Measurements from ENCODE around the gene RNF8. TPM values are rescaled to one million over a fixed set of nuclear protein-coding genes. Genes with fewer than 3 reads are reported as not detected.

Gene RNF8
- total and polyA plus RNA-seq, 10 of the 15 experiments (the other 5 are each of a cell fraction or from before 2014, with no cell fraction given), result 7.8 to 30.2 (median 23.3) TPM

GRCh38 chr6:37340639-37340943 lies 13.2 kb upstream of the RNF8 start:
- no peaks in the 10 kb centered on the region for H3K9me3 ChIP-seq (replicated peaks; ENCODE audit: control insufficient read depth, insufficient read depth, low read length)
- ChIA-PET RAD21 (ENCODE audit: unreplicated experiment) (interaction anchor here (1.2 kb wide), 1 partner anchor 15 kb away, joined by 3 read pairs; no protein-coding TSS in a partner anchor), CTCF (interaction anchor here (0.7 to 0.8 kb wide), 2 partner anchors 15 to 20 kb away, joined by 3 to 4 read pairs; no protein-coding TSS in a partner anchor), POLR2A (no interaction called here), SMC1A (ENCODE audit: uncharacterized antibody, unreplicated experiment) (no interaction called here)
- H3K36me3 ChIP-seq (ENCODE audit: control insufficient read depth in 2 of 2, insufficient read depth in 2 of 2, low read length in 1 of 2), result no peaks in the 10 kb centered on the region
- in situ Hi-C loops (cut with MboI), result no loop called here
- intact Hi-C loops (cut with micrococcal nuclease; ENCODE audit: unreplicated experiment), result no loop called here
- H2AFZ ChIP-seq (ENCODE audit: control insufficient read depth, low read depth, low read length), result no peak overlapping the region
- no peak for TF ChIP-seq HDAC6 (IDR thresholded peaks at IDR 0.05; ENCODE audit: unreplicated experiment)
- H3K27ac ChIP-seq (ENCODE audit: control insufficient read depth, insufficient read depth), result no peak overlapping the region
- no TSS peak for BruUV-seq (replicated peaks)
- H3K27me3 ChIP-seq (replicated peaks in 1 of 2; ENCODE audit: control insufficient read depth in 2 of 2, insufficient read depth in 2 of 2, low read length in 1 of 2), result no peaks in the 10 kb centered on the region
- no peaks in the 10 kb centered on the region for H3K4me1 ChIP-seq (ENCODE audit: control insufficient read depth, insufficient read depth, low read length)
- no peak for ATAC-seq
- FAIRE-seq, result no peak
- no peak for DNase-seq (ENCODE audit: low read depth, low spot score)
- no peak overlapping the region for H3K4me3 ChIP-seq
- H3K4me2 ChIP-seq (ENCODE audit: control insufficient read depth, insufficient read depth), result no peak overlapping the region
- H3K79me2 ChIP-seq (ENCODE audit: control insufficient read depth, insufficient read depth, low read length), result no peaks in the 10 kb centered on the region
- H3K9ac ChIP-seq (ENCODE audit: control insufficient read depth, insufficient read depth, low read length), result no peak overlapping the region
- H4K20me1 ChIP-seq (ENCODE audit: control insufficient read depth, insufficient read depth), result no peaks in the 10 kb centered on the region
- 57% methylated on average over 4 of the region's 4 CpGs for WGBS (ENCODE audit: insufficient coverage, insufficient replicate concordance, low lambda C conversion rate, missing lambda C conversion rate)

- Histone ChIP-seq H3K36me3 (ENCODE audit: control insufficient read depth in 2 of 2, insufficient read depth in 2 of 2, low read length in 1 of 2) (no peaks in the 10 kb centered on the region), H3K27ac (ENCODE audit: control insufficient read depth, insufficient read depth) (no peak overlapping the region), H3K27me3 (replicated peaks in 1 of 2; ENCODE audit: control insufficient read depth in 2 of 2, insufficient read depth in 2 of 2, low read length in 1 of 2) (no peaks in the 10 kb centered on the region), H3K9ac (ENCODE audit: control insufficient read depth, insufficient read depth, low read length) (no peak overlapping the region), H3K79me2 (ENCODE audit: control insufficient read depth, insufficient read depth, low read length) (no peaks in the 10 kb centered on the region), H4K20me1 (ENCODE audit: control insufficient read depth, insufficient read depth) (no peaks in the 10 kb centered on the region), H3K4me3 (no peak overlapping the region), H3K9me3 (replicated peaks; ENCODE audit: control insufficient read depth, insufficient read depth, low read length) (no peaks in the 10 kb centered on the region), H3K4me2 (ENCODE audit: control insufficient read depth, insufficient read depth) (no peak overlapping the region), H3K4me1 (ENCODE audit: control insufficient read depth, insufficient read depth, low read length) (no peaks in the 10 kb centered on the region), H2AFZ (ENCODE audit: control insufficient read depth, low read depth, low read length) (no peak overlapping the region)
- ChIA-PET RAD21 (ENCODE audit: unreplicated experiment) (no interaction called here), POLR2A (interaction anchor here (0.6 kb wide), 1 partner anchor 500 kb away, joined by 5 read pairs; no protein-coding TSS in a partner anchor), CTCF (interaction anchor here (0.9 kb wide), 1 partner anchor 19 kb away, joined by 3 read pairs; no protein-coding TSS in a partner anchor), SMC1A (ENCODE audit: uncharacterized antibody, unreplicated experiment) (interaction anchor here (0.9 kb wide), 1 partner anchor 122 kb away, joined by 3 read pairs; no protein-coding TSS in a partner anchor)
- no TSS peak for BruUV-seq (replicated peaks)
- DNase-seq (ENCODE audit: low read depth, low spot score), result no peak
- TF ChIP-seq GABPA (IDR thresholded peaks at IDR 0.05; ENCODE audit: low read depth) (no peak), CTCF (IDR thresholded peaks at IDR 0.05 in 2 of 3, conservative IDR thresholded peaks at IDR 0.05 in 1 of 3; ENCODE audit: control insufficient read depth in 2 of 3, extremely low read depth in 1 of 3, insufficient read depth in 1 of 3, low read depth in 3 of 3, low read length in 3 of 3) (no peak)
- ATAC-seq, result no peak
- in situ Hi-C loops (cut with MboI) (no loop called here), intact Hi-C loops (cut with micrococcal nuclease; ENCODE audit: unreplicated experiment) (no loop called here)
- WGBS (ENCODE audit: insufficient coverage, insufficient replicate concordance, low lambda C conversion rate, missing lambda C conversion rate), result 42% methylated on average over 3 of the region's 3 CpGs
- FAIRE-seq, result no peak
Observed at GRCh38 chr6:37343248-37343647, 10.5 kb upstream of the RNF8 start.

All from GM12878 (cell line).